Thoracic aorta (tissue), 2 donors: ENCODE results near the gene CST8. TPM values are rescaled to one million over a fixed set of nuclear protein-coding genes. Genes with fewer than 3 reads are reported as not detected.

Experiments used
- ATAC-seq: fragments of 150-250 bp; one replicate; pipeline ENCODE4 v1.8.0; 2017; ENCODE audit warnings: low read depth; ENCODE audit not compliant: insufficient number of reproducible peaks, low FRiP score
- DNase-seq: peaks from one replicate; pipeline ENCODE4 v3.0.0-alpha.2; 2020; ENCODE audit warnings: low spot score
- H3K27ac ChIP-seq, 2 donors: fragments of 200-600 bp; sonication (generic); 1 replicate in 1 of 2; 2 replicates in 1 of 2; pipeline ENCODE4 v1.5.1; 2016; ENCODE audit warnings: mild to moderate bottlenecking in 2 of 2, moderate library complexity in 2 of 2
- H3K27me3 ChIP-seq: fragments of 200-600 bp; sonication (generic); replicated peaks from 2 replicates; pipeline ENCODE4 v1.6.0; 2016; ENCODE audit warnings: mild to moderate bottlenecking; ENCODE audit not compliant: insufficient read depth
- H3K36me3 ChIP-seq: fragments of 200-600 bp; sonication (generic); one replicate; pipeline ENCODE4 v1.5.1; 2016
- H3K4me1 ChIP-seq, 2 donors: fragments of 200-600 bp; sonication (generic); 1 replicate in 1 of 2; 2 replicates in 1 of 2; pipeline versions ENCODE4 v1.5.1 to v1.6.0; 2016; ENCODE audit warnings: low read depth in 2 of 2, mild to moderate bottlenecking in 1 of 2; ENCODE audit not compliant: control insufficient read depth in 1 of 2
- H3K4me3 ChIP-seq: fragments of 200-600 bp; sonication (generic); 2 replicates; pipeline ENCODE4 v1.5.1; 2016; ENCODE audit warnings: mild to moderate bottlenecking
- H3K9me3 ChIP-seq: fragments of 200-600 bp; sonication (generic); 2 replicates; pipeline ENCODE4 v1.5.1; 2016
- CTCF ChIP-seq: fragments of 200-600 bp; sonication (generic); IDR thresholded peaks from one replicate; pipeline ENCODE4 v1.5.1; 2019; ENCODE audit warnings: antibody characterized with exemption
- total RNA-seq, 2 donors: library from RNA; depleted of rRNA; stranded (reverse); fragments of >200 nt; gene quantifications; one replicate each; pipeline versions ENCODE4 v1.1.0 to v1.2.3, GENCODE V29; 2016

CST8 gene
- total RNA-seq, 2 donors from 2014 or later: not detected

- TF ChIP-seq CTCF: no peak
- no peak for ATAC-seq
- H3K4me1 ChIP-seq: no peaks in the 10 kb centered on the region
- no peak overlapping the region for H3K4me3 ChIP-seq
- H3K9me3 ChIP-seq: no peaks in the 10 kb centered on the region
- H3K27me3 ChIP-seq: no peaks in the 10 kb centered on the region
- DNase-seq: no peak
- H3K27ac ChIP-seq: no peak overlapping the region
- H3K36me3 ChIP-seq: no peaks in the 10 kb centered on the region
These were observed 28.6 kb downstream of the CST8 start for GRCh38 chr20:23519556-23519955.

DNA sequence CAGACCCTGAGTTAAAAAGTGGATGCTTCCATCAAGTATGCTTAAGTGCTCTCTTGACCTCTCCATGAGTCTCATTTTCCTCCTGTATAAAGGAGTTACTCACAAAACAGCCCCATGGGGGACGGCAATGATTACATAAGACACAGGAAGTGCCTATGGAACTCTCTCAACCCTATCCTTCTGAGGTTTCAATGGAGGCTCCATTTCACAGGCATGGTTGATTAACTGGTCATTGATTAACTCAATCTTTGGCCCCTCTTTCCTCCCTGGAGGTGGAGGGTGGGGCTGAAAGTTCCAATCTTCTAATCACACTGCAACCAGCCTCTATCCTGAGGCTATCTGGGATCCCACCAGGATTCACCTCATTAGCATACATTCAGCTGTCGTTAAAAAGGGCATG, 29.3 kb downstream of the CST8 start:
- H3K27me3 ChIP-seq: no peaks in the 10 kb centered on the region
- no peak overlapping the region for H3K27ac ChIP-seq
- DNase-seq (no peak), ATAC-seq (no peak)
- no peak for TF ChIP-seq CTCF
- H3K9me3 ChIP-seq: no peaks in the 10 kb centered on the region
- H3K4me3 ChIP-seq: no peak overlapping the region
- H3K4me1 ChIP-seq: no peaks in the 10 kb centered on the region
- no peaks in the 10 kb centered on the region for H3K36me3 ChIP-seq

GRCh38 chr20:23524146-23524545, 33.2 kb downstream of the CST8 start:
- no peak overlapping the region for H3K27ac ChIP-seq
- ATAC-seq (no peak), DNase-seq (no peak)
- H3K9me3 ChIP-seq: peaks cover 3% of the 10 kb centered on the region
- H3K4me3 ChIP-seq: no peak overlapping the region
- H3K36me3 ChIP-seq: no peaks in the 10 kb centered on the region
- H3K4me1 ChIP-seq: no peaks in the 10 kb centered on the region
- TF ChIP-seq CTCF: no peak
- no peaks in the 10 kb centered on the region for H3K27me3 ChIP-seq

GRCh38 chr20:23526850-23527249, 35.9 kb downstream of the CST8 start:
- ATAC-seq (no peak), DNase-seq (no peak)
- Histone ChIP-seq H3K27me3 (no peaks in the 10 kb centered on the region), H3K27ac (no peak overlapping the region), H3K4me1 (no peaks in the 10 kb centered on the region), H3K4me3 (no peak overlapping the region), H3K36me3 (no peaks in the 10 kb centered on the region), H3K9me3 (peaks cover 3% of the 10 kb centered on the region)
- no peak for TF ChIP-seq CTCF

DNA sequence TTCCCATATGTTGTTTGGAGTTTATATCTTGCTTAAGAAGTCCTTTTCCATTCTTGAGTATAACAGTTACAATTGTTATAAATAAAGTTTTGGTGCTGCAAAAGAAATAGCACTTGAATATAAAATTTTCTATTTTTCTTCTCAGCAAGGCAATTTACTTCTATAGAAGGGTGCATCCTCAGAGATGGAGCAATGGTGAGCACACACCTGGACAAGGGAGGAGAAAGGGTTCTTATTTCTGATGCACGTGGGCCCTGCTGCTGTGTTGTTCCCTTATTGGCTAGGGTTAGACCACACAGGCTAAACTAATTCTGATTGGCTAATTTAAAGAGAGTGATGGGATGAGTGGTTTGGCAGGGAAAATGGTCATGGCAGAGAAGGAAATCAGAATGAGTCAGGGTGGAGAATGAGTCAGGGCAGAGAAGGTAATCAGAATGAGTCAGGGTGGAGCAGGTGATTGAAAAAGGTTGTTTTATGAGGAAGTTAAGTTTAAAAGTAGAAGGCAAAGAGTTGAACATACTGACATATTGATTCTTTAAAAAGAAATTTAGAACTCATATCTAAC, 38.0 kb downstream of the CST8 start:
- no peak overlapping the region for H3K4me3 ChIP-seq
- no peaks in the 10 kb centered on the region for H3K36me3 ChIP-seq
- DNase-seq: no peak
- H3K27ac ChIP-seq: no peak overlapping the region
- H3K4me1 ChIP-seq: no peaks in the 10 kb centered on the region
- TF ChIP-seq CTCF: no peak
- ATAC-seq: no peak
- no peaks in the 10 kb centered on the region for H3K27me3 ChIP-seq
- peaks cover 3% of the 10 kb centered on the region for H3K9me3 ChIP-seq
